ACC112 (cell line): Measurements from ENCODE around the gene PDIK1L.

Experiments used
- H2AFZ ChIP-seq: fragments of 200-600 bp; sonication (generic); one replicate; pipeline ENCODE4 v1.6.0; 2017; ENCODE audit warnings: antibody characterized with exemption, low read length; ENCODE audit not compliant: unreplicated experiment
- H3K27ac ChIP-seq: fragments of 200-600 bp; sonication (generic); 2 replicates; pipeline ENCODE4 v1.5.1; 2014; ENCODE audit warnings: low read depth, mild to moderate bottlenecking, antibody characterized with exemption, low read length, moderate library complexity
- H3K27me3 ChIP-seq: fragments of 200-600 bp; sonication (generic); 2 replicates; pipeline ENCODE4 v1.6.1; 2014; ENCODE audit warnings: mild to moderate bottlenecking, antibody characterized with exemption, low read length, moderate library complexity, mixed read lengths; ENCODE audit not compliant: insufficient read depth
- H3K36me3 ChIP-seq: fragments of 200-600 bp; sonication (generic); 2 replicates; pipeline ENCODE4 v1.6.1; 2016; ENCODE audit warnings: mild to moderate bottlenecking, antibody characterized with exemption, low read length, moderate library complexity, mixed read lengths; ENCODE audit not compliant: insufficient read depth
- H3K4me1 ChIP-seq: fragments of 200-600 bp; sonication (generic); one replicate; pipeline ENCODE4 v1.6.1; 2016; ENCODE audit warnings: low read length, mixed read lengths; ENCODE audit not compliant: insufficient read depth, unreplicated experiment, control insufficient read depth
- H3K4me3 ChIP-seq: fragments of 200-600 bp; sonication (generic); 2 replicates; pipeline ENCODE4 v1.5.1; 2014; ENCODE audit warnings: mild to moderate bottlenecking, low read depth, low read length
- H3K79me2 ChIP-seq: fragments of 200-600 bp; sonication (generic); one replicate; pipeline ENCODE4 v1.6.0; 2016; ENCODE audit warnings: low read length; ENCODE audit not compliant: control insufficient read depth, unreplicated experiment, insufficient read depth

Gene PDIK1L

DNA sequence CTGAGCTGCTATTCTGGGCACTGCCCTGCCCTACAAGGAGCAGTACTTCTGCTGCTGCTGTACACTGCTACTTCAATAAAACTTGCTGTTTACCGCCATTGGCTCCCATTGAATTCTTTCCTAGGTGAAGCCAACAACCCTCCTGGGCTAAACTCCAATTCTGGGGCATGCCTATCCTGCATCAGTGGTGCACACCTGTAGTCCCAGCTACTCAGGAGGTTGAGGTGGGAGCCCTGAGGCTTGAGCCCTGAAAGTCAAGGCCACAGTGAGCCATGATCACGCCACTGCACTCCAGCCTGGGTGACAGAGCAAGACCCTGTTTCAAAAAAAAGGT, 21.2 kb downstream of the PDIK1L start:
- Histone ChIP-seq H2AFZ (no peak overlapping the region), H3K27ac (no peak overlapping the region), H3K27me3 (no peaks in the 10 kb centered on the region), H3K79me2 (no peaks in the 10 kb centered on the region), H3K4me1 (no peaks in the 10 kb centered on the region), H3K36me3 (no peaks in the 10 kb centered on the region), H3K4me3 (no peak overlapping the region)

- Histone ChIP-seq H3K79me2 (no peaks in the 10 kb centered on the region), H3K4me1 (no peaks in the 10 kb centered on the region), H3K36me3 (no peaks in the 10 kb centered on the region), H3K4me3 (no peak overlapping the region), H2AFZ (no peak overlapping the region), H3K27ac (no peak overlapping the region), H3K27me3 (no peaks in the 10 kb centered on the region)
Observed at GRCh38 chr1:26134466-26134865, 22.8 kb downstream of the PDIK1L start.

DNA sequence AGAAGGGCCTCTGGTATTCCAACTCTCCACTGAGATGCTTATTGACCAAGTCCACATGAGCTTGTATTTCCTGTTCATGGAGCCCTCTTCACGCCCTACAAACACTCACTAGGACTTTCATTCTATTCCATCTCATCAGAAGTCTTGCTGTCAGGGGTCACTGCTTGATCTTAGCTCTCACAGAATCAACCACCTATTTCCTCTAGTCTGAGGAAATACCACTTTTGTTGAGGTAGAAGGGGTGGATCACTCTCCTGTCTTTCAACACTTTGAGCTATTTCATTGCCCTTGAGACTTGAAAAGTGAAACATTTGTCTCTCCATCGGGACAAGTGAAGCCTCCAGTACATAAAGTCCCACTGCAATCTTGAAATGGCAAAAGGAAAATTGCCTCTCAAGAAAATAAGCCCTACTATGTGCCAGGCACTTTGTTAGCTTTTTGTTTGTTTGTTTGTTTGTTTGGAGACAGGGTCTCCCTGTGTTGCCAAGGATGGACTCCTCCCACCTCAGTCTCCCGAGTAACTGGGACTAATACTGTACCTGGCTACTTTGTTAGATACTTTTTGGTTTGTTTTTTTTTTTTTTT, 27.4 kb downstream of the PDIK1L start:
- Histone ChIP-seq H3K36me3 (no peaks in the 10 kb centered on the region), H3K4me3 (no peak overlapping the region), H2AFZ (no peak overlapping the region), H3K27ac (no peak overlapping the region), H3K27me3 (no peaks in the 10 kb centered on the region), H3K4me1 (no peaks in the 10 kb centered on the region), H3K79me2 (no peaks in the 10 kb centered on the region)

DNA sequence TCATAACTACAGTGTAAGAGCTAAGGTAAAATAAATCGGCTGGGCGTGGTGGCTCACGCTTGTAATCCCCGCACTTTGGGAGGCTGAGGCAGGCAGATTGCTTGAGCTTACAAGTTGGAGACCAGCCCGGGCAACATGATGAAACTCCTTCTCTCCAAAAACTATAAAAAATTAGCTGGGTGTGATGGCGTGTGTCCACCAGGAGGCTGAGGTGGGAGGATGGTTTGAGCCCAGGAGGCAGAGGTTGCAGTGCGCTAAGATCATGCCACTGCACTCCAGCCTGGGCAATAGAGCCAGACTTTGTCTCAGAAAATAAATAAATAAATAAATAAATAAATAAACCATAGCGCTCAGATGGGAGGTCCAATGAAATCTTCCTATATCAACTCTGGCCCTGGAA, 30.5 kb downstream of the PDIK1L start:
- no peaks in the 10 kb centered on the region for H3K79me2 ChIP-seq
- H3K36me3 ChIP-seq: no peaks in the 10 kb centered on the region
- H3K4me3 ChIP-seq: no peak overlapping the region
- H3K27ac ChIP-seq: no peak overlapping the region
- no peaks in the 10 kb centered on the region for H3K4me1 ChIP-seq
- H2AFZ ChIP-seq: peak overlapping the region; percentile 48
- no peaks in the 10 kb centered on the region for H3K27me3 ChIP-seq

GRCh38 chr1:26145041-26145959, 33.7 kb downstream of the PDIK1L start:
- Histone ChIP-seq H3K4me1 (no peaks in the 10 kb centered on the region), H3K36me3 (no peaks in the 10 kb centered on the region), H3K27me3 (0 out of 2 replicates have a peak, but pooled peaks cover under 1% of the 10 kb centered on the region), H3K79me2 (no peaks in the 10 kb centered on the region), H3K27ac (no peak overlapping the region), H3K4me3 (no peak overlapping the region), H2AFZ (peak overlapping the region; percentile 44)

GRCh38 chr1:26145960-26146294, 34.3 kb downstream of the PDIK1L start:
- Histone ChIP-seq H3K4me3 (no peak overlapping the region), H3K36me3 (no peaks in the 10 kb centered on the region), H3K79me2 (no peaks in the 10 kb centered on the region), H2AFZ (no peak overlapping the region), H3K27me3 (0 out of 2 replicates have a peak, but pooled peaks cover 4% of the 10 kb centered on the region), H3K27ac (no peak overlapping the region), H3K4me1 (no peaks in the 10 kb centered on the region)

GRCh38 chr1:26148887-26149286, 37.3 kb downstream of the PDIK1L start:
- H3K27me3 ChIP-seq: 0 out of 2 replicates have a peak, but pooled peaks cover 4% of the 10 kb centered on the region
- no peak overlapping the region for H3K4me3 ChIP-seq
- H2AFZ ChIP-seq: no peak overlapping the region
- no peaks in the 10 kb centered on the region for H3K36me3 ChIP-seq
- no peaks in the 10 kb centered on the region for H3K4me1 ChIP-seq
- H3K27ac ChIP-seq: no peak overlapping the region
- no peaks in the 10 kb centered on the region for H3K79me2 ChIP-seq

- no peak overlapping the region for H3K27ac ChIP-seq
- H3K36me3 ChIP-seq: no peaks in the 10 kb centered on the region
- H3K79me2 ChIP-seq: no peaks in the 10 kb centered on the region
- H3K4me3 ChIP-seq: no peak overlapping the region
- H3K27me3 ChIP-seq: 0 out of 2 replicates have a peak, but pooled peaks cover 4% of the 10 kb centered on the region
- peaks cover 6% of the 10 kb centered on the region for H3K4me1 ChIP-seq
- H2AFZ ChIP-seq: no peak overlapping the region
Observed at GRCh38 chr1:26153966-26154532, 42.4 kb downstream of the PDIK1L start.

GRCh38 chr1:26154750-26155149, 43.1 kb downstream of the PDIK1L start:
- no peak overlapping the region for H2AFZ ChIP-seq
- no peaks in the 10 kb centered on the region for H3K36me3 ChIP-seq
- 0 out of 2 replicates have a peak, but pooled peaks cover 4% of the 10 kb centered on the region for H3K27me3 ChIP-seq
- no peak overlapping the region for H3K27ac ChIP-seq
- H3K79me2 ChIP-seq: no peaks in the 10 kb centered on the region
- H3K4me3 ChIP-seq: no peak overlapping the region
- H3K4me1 ChIP-seq: peaks cover 7% of the 10 kb centered on the region

DNA sequence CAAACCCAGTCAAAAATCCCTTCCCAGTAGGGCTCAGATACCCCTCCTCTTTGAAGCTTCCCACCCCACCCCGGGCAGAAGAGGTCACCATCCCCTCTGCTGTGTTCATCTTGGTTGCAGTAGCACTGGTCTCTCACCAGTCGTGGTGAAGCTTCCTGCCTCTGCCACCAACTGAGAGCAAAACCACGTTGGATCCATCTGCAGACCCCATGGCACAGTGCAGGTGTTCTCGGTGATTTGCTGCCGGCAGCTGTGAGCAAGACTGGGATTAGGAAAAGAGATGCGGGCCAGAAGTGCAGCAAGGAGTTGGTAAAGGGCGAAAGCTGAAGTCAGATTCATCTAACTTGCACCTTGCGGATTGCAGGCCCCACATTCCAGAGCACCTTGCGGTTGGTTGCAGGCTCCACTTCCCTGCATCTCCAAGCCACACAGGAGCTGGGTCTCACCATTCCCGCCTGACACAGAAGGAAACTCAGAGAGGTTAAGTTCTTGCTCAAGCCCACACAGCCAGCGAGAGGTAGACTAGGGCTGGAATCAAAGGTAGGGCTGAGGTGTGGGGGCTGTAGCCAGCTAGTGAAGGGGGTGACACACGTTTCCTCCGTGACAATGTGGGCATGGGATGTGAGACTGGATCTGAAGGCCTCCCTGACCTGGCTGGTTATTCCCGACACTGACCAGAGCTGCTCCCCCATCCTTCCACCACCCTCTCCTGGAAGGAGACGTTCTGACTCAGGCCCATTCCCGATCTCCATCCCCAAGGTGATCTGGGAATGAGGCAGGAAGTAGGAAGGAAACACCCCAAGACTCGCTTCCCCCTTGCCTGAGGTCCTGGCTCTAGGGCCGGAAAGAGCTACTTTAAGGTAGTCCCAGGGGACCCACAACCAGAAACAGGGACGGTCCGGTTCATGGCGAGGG, 44.0 kb downstream of the PDIK1L start:
- Histone ChIP-seq H3K36me3 (no peaks in the 10 kb centered on the region), H3K4me1 (peaks cover 7% of the 10 kb centered on the region), H3K4me3 (no peak overlapping the region), H3K27me3 (0 out of 2 replicates have a peak, but pooled peaks cover under 1% of the 10 kb centered on the region), H3K27ac (no peak overlapping the region), H3K79me2 (no peaks in the 10 kb centered on the region), H2AFZ (no peak overlapping the region)
